Measurements from ENCODE around the gene NFE2L1.

DNA sequence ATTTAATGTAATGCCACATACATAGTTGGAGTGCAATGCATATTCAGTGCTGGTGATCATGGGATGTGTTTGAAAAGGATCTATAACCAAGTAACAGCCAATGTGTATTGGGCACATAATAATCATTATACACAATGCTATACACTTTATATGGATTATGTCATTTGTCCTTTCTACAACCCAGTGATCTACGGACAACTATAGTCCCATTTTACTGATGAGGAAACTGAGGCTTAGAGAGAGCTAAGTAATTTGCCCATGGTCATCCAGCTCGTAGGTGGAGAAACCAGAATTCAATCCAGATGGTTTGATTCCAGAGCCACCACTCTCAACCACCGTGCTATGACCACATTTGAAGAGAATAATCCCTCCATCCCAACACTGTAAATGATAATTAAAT, 38.0 kb upstream of the NFE2L1 start:
- TF ChIP-seq POLR2A (IDR thresholded peaks at IDR 0.05; ENCODE audit: low read depth, low read length) (no peak), TAF1 (IDR thresholded peaks at IDR 0.05; ENCODE audit: borderline replicate concordance, low read depth, low read length) (no peak), POLR2AphosphoS5 (IDR thresholded peaks at IDR 0.05; ENCODE audit: low read depth, low read length) (no peak)
